GM23338 (cell line): ENCODE measurements around the gene IPCEF1.

ENCODE experiments used
- CREB1 ChIP-seq: fragments of 250-450 bp; sonication (Bioruptor Pico); IDR thresholded peaks from 2 replicates; pipeline ENCODE4 v1.5.0; 2020; ENCODE audit warnings: low read depth, mild to moderate bottlenecking, moderate library complexity
- EZH2 ChIP-seq: fragments of 200-600 bp; sonication (generic); IDR thresholded peaks from one replicate; pipeline ENCODE4 v1.8.0; 2017; ENCODE audit warnings: antibody characterized with exemption, mild to moderate bottlenecking, low read depth; ENCODE audit not compliant: unreplicated experiment
- JUNB ChIP-seq: IDR thresholded peaks from one replicate; pipeline ENCODE4 v1.6.1; 2016; ENCODE audit warnings: antibody characterized with exemption; ENCODE audit not compliant: unreplicated experiment
- POLR2AphosphoS5 ChIP-seq: IDR thresholded peaks from 2 replicates; pipeline ENCODE4 v1.6.1; 2016; ENCODE audit warnings: antibody characterized with exemption, low read depth
- REST ChIP-seq: IDR thresholded peaks from one replicate; pipeline ENCODE4 v1.6.1; 2018; ENCODE audit warnings: antibody characterized with exemption; ENCODE audit not compliant: unreplicated experiment
- ZNF331 ChIP-seq: fragments of 250-450 bp; sonication (Bioruptor Pico); IDR thresholded peaks from 2 replicates; pipeline ENCODE4 v1.5.0; 2020; ENCODE audit warnings: low read depth, mild to moderate bottlenecking, moderate library complexity
- TF ChIP-seq, protein P1 (sequence below), 2 experiments: fragments of 200-600 bp in 1 of 2; sonication (generic) in 1 of 2; conservative IDR thresholded peaks; 2 replicates each; pipeline versions ENCODE4 v1.5.1 to v1.6.1; 2016 to 2017; ENCODE audit warnings: antibody characterized with exemption in 2 of 2, low read depth in 2 of 2, mild to moderate bottlenecking in 2 of 2, moderate library complexity in 1 of 2
- TF ChIP-seq, protein P2 (sequence below): fragments of 250-450 bp; sonication (Bioruptor Pico); IDR thresholded peaks from 2 replicates; pipeline ENCODE4 v1.5.0; 2020; ENCODE audit warnings: mild to moderate bottlenecking, moderate library complexity

DNA sequence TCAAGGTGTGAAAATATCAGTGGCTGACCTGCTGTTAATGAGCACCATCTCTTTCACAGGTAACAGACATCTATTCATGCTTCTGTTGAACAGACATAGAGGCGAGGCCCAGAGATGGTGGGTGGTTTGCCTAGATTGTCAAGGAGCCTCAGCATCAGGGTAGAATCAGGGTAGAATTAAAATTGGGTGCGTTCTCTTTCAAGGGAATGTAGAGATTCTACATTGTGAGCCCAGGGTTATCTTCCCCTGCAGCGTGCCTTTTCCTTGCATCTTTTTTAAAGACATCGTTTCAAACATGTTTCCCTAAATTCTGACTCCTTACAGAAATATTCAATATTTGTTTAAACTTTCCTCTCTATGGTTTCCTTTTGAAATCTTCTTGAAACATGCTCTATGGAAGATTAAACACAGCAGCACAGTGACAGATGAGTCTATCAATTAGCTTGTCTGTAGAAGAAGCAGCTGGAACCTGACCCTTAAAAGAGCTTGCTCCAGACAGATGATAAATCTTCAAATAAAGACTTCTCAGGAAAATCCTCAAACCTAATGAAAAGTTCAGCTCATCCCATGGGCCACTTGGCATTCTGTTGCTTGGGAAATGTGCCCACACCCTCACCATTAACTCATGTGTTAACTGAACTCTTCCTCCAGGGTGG is 119.8 kb downstream of the IPCEF1 start:
- TF ChIP-seq REST (no peak), POLR2AphosphoS5 (no peak), CREB1 (CRISPR knock-in tag) (no peak), EZH2 (no peak), ZNF331 (no peak), JUNB (no peak)
- TF ChIP-seq, protein P1, sequence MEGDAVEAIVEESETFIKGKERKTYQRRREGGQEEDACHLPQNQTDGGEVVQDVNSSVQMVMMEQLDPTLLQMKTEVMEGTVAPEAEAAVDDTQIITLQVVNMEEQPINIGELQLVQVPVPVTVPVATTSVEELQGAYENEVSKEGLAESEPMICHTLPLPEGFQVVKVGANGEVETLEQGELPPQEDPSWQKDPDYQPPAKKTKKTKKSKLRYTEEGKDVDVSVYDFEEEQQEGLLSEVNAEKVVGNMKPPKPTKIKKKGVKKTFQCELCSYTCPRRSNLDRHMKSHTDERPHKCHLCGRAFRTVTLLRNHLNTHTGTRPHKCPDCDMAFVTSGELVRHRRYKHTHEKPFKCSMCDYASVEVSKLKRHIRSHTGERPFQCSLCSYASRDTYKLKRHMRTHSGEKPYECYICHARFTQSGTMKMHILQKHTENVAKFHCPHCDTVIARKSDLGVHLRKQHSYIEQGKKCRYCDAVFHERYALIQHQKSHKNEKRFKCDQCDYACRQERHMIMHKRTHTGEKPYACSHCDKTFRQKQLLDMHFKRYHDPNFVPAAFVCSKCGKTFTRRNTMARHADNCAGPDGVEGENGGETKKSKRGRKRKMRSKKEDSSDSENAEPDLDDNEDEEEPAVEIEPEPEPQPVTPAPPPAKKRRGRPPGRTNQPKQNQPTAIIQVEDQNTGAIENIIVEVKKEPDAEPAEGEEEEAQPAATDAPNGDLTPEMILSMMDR (conservative IDR thresholded peaks at IDR 0.05; ENCODE audit: low read depth in 2 of 2), result no peak
- TF ChIP-seq, protein P2, sequence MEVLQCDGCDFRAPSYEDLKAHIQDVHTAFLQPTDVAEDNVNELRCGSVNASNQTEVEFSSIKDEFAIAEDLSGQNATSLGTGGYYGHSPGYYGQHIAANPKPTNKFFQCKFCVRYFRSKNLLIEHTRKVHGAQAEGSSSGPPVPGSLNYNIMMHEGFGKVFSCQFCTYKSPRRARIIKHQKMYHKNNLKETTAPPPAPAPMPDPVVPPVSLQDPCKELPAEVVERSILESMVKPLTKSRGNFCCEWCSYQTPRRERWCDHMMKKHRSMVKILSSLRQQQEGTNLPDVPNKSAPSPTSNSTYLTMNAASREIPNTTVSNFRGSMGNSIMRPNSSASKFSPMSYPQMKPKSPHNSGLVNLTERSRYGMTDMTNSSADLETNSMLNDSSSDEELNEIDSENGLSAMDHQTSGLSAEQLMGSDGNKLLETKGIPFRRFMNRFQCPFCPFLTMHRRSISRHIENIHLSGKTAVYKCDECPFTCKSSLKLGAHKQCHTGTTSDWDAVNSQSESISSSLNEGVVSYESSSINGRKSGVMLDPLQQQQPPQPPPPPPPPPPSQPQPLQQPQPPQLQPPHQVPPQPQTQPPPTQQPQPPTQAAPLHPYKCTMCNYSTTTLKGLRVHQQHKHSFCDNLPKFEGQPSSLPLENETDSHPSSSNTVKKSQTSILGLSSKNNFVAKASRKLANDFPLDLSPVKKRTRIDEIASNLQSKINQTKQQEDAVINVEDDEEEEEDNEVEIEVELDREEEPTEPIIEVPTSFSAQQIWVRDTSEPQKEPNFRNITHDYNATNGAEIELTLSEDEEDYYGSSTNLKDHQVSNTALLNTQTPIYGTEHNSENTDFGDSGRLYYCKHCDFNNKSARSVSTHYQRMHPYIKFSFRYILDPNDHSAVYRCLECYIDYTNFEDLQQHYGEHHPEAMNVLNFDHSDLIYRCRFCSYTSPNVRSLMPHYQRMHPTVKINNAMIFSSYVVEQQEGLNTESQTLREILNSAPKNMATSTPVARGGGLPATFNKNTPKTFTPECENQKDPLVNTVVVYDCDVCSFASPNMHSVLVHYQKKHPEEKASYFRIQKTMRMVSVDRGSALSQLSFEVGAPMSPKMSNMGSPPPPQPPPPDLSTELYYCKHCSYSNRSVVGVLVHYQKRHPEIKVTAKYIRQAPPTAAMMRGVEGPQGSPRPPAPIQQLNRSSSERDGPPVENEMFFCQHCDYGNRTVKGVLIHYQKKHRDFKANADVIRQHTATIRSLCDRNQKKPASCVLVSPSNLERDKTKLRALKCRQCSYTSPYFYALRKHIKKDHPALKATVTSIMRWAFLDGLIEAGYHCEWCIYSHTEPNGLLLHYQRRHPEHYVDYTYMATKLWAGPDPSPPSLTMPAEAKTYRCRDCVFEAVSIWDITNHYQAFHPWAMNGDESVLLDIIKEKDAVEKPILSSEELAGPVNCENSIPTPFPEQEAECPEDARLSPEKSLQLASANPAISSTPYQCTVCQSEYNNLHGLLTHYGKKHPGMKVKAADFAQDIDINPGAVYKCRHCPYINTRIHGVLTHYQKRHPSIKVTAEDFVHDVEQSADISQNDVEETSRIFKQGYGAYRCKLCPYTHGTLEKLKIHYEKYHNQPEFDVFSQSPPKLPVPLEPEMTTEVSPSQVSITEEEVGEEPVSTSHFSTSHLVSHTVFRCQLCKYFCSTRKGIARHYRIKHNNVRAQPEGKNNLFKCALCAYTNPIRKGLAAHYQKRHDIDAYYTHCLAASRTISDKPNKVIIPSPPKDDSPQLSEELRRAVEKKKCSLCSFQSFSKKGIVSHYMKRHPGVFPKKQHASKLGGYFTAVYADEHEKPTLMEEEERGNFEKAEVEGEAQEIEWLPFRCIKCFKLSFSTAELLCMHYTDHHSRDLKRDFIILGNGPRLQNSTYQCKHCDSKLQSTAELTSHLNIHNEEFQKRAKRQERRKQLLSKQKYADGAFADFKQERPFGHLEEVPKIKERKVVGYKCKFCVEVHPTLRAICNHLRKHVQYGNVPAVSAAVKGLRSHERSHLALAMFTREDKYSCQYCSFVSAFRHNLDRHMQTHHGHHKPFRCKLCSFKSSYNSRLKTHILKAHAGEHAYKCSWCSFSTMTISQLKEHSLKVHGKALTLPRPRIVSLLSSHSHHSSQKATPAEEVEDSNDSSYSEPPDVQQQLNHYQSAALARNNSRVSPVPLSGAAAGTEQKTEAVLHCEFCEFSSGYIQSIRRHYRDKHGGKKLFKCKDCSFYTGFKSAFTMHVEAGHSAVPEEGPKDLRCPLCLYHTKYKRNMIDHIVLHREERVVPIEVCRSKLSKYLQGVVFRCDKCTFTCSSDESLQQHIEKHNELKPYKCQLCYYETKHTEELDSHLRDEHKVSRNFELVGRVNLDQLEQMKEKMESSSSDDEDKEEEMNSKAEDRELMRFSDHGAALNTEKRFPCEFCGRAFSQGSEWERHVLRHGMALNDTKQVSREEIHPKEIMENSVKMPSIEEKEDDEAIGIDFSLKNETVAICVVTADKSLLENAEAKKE (CRISPR knock-in tag), result no peak
